Embryonic facial prominence (tissue), 1 donor: Measurements from ENCODE around the gene CACNA1C.

Experiments used
- DNase-seq: peaks from one replicate; pipeline ENCODE4 v3.0.0-alpha.2; 2016; ENCODE audit errors: extremely low spot score

CACNA1C gene

GRCh38 chr12:2322554-2323120, 269.9 kb downstream of the CACNA1C start:
- DNase-seq, result no peak

DNA sequence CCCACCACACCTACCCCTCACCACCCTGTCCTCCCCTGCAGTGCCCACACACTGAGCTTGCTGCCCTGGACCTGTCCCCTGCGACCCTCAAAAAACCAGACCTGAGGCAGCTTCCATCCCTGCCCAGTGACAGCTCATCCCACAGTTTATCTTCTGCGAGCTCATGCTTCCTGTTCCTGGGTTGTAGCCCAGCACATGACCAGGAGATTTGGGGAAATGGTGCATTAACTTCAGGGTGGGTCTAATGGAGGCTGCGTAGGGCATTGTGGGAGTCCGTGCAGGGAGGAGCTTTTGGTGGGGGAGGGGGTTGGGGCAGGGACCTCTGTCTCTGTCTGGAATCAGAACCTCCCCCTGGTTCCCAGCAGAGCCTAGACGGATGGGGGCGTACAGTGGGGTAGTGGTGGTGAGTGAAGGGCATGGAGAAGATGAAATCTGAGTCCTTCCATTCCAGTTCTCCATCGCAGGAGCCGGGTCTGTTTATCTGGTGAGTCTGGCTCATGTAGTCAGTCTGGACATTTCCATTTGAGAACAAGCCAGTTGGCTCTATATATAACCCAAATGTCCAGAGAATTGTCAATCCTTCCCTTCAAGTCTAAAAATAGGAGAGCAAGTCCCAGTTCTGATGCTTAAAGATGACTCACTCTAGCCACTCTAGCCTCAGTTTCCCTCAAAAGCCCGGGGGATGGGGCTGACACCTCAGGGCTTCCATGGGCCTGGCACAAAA, 270.9 kb downstream of the CACNA1C start:
- no peak for DNase-seq

- no peak for DNase-seq
Measured at GRCh38 chr12:2324387-2324786, 271.6 kb downstream of the CACNA1C start.

DNA sequence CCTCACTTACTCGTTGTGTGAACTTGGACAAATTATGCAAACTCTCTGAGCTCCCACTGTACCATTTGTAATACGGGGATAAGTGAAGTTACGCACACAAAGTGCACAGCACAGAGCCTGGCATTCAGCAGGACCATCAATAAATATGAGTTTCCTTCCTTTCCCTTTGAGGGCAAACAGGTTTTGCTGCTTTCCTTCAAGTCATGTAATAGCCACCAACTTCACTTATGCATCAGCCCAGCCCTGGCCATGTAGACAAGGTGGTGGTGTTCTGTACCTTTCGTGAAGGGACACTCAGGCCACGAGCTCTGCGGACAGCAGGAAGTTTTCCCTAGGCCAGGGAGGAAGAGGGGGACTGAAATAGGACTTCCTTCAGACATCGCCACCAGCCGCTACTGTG, 272.7 kb downstream of the CACNA1C start:
- DNase-seq, result no peak

GRCh38 chr12:2326470-2326869, 273.7 kb downstream of the CACNA1C start:
- DNase-seq, result no peak

GRCh38 chr12:2328661-2329060, 275.9 kb downstream of the CACNA1C start:
- no peak for DNase-seq

DNA sequence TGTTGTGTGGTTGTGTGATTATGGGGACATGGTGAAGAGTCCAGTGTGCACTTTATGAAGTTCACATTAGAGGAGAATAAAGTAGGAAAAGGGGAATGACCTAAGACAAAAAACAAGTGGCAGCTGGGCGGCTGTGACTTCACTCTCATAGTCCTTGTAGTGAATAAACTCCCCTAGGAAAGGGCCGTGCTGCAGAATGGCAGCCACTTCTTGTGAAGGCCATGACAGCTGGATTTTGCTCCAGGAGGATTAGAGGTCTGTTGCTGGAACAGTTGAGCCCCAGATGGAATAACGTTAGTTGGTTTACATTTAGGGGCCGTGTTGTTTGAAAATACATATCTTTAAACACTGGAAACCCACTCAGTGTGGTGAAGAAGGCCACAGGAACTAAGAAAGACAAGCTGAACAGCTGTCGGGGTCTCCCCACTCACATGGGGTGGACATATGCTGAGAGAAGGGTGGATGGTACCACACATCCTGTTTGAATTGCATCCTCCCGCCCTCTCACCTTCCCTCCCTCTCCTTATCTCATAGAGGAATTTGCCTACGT, 276.9 kb downstream of the CACNA1C start:
- DNase-seq, result no peak

DNA sequence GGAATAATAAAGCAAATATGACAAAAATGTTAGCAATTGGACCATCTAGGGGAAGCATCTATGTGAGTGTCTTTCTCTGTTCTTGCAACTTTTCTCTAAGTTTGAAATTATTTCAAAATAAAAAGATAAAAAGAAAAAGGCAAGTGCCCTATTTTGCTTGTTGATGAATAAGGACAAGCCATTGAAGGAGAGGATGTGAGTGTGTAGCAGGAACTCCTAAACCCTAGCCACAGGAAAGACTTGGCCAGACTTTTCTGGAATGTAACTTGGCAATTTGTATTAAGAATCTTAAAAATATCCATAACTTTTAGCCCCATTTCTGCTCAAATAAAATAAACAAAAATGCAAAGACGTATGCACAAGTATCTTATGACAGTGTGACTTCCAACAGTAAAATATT, 279.4 kb downstream of the CACNA1C start:
- DNase-seq, result no peak

DNA sequence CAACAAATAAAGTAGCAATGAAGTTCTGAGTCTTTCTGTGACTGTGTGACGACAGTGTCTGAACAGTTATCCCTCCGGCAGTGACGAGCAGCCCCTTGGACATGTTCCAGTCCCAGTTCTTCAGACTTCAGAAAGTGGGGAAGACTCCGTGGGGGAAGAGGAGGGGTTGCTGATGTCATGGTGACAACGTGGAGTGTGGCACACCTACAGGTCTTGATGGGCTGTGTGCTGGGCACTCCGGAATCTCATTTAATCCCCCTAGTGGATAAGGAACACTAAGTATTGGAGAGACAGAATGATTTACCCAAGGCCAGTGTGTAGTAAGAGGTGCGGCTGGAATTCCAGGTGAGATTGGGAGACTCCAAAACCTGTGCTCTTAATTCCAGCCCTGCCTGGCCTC, 280.2 kb downstream of the CACNA1C start:
- DNase-seq, result no peak

- no peak for DNase-seq
Measured at GRCh38 chr12:2333491-2334195, 280.9 kb downstream of the CACNA1C start.

GRCh38 chr12:2334271-2334670, 281.5 kb downstream of the CACNA1C start:
- DNase-seq, result no peak

GRCh38 chr12:2334689-2335088, 281.9 kb downstream of the CACNA1C start:
- DNase-seq, result no peak

DNA sequence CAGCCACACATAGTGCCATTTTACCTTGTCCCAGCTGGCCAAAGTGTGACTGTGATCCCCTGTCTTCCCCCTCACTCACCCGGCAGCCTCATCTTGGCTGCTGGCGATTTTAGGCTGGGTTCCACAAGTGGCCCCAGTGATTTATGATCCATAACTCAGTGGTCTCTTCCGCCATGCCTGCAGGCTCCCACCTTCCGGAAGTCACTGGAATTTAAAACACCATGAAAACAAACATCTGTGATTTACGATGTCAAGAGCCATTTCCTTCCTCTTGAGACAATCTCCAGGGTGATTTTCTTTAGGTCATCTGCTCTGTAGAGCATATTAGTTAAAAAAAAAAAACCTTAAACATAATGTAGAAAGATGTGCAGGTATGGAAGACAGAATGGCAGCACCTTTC, 282.3 kb downstream of the CACNA1C start:
- no peak for DNase-seq

DNA sequence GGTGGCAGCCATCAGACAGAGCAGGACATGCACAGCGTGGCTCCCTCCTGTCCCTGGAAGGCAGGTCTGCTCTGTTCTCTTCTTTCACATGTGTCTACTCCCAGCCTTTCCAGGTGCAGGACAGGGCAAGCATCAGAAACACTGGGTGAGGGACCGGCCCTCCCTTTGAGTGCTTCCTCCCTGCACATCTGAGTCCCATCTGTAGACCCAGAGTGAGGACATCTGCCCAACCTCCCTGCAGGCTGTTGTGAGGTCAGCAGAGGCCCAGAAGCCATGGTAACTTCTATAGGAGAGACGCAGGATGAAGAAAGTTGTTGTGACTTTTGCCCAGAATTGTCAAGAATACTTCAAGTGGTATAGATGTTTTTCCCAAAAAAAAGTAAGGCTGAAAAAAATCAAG, 282.7 kb downstream of the CACNA1C start:
- no peak for DNase-seq

DNA sequence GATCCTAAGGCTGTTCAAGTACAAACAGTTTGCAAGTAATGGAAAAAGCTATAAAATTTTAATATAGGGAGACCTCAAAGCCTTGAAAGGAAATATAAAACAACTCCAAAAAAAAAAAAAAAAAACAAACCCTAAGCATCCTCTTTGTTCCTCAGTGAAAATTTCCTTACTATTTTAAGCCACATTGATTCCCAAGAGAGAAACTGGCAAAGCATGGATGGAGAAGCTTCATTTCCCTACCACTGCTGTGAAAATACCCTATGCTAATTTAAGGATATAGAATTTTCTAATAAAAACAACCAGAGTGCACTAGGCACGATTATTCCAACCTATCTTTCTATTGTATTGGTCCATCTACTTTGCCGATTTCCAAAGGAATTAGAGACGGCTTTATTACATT, 283.1 kb downstream of the CACNA1C start:
- DNase-seq, result no peak

GRCh38 chr12:2336409-2336829, 283.6 kb downstream of the CACNA1C start:
- DNase-seq, result no peak

- no peak for DNase-seq
Measured at GRCh38 chr12:2337031-2338010, 284.5 kb downstream of the CACNA1C start.

- no peak for DNase-seq
Measured at GRCh38 chr12:2338381-2338780, 285.6 kb downstream of the CACNA1C start.

DNA sequence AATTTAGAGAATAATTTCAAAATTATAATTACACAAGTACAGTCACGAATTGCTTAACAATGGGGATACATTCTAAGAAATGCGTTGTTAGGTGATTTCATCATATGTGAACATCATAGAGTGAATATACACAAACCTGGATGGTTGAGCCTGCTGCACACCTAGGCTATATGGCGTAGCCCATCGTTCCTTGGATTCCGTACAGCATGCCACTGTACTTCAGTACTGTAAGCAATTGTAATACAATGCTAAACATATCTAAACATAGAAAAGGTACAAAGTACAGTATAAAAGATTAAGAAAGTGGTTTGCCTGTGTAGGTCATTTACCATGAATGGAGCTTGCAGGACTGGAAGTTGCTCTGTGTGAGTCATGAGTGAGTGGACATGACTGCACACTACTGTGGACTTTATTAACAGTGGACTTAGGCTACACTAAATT, 286.2 kb downstream of the CACNA1C start:
- no peak for DNase-seq

DNA sequence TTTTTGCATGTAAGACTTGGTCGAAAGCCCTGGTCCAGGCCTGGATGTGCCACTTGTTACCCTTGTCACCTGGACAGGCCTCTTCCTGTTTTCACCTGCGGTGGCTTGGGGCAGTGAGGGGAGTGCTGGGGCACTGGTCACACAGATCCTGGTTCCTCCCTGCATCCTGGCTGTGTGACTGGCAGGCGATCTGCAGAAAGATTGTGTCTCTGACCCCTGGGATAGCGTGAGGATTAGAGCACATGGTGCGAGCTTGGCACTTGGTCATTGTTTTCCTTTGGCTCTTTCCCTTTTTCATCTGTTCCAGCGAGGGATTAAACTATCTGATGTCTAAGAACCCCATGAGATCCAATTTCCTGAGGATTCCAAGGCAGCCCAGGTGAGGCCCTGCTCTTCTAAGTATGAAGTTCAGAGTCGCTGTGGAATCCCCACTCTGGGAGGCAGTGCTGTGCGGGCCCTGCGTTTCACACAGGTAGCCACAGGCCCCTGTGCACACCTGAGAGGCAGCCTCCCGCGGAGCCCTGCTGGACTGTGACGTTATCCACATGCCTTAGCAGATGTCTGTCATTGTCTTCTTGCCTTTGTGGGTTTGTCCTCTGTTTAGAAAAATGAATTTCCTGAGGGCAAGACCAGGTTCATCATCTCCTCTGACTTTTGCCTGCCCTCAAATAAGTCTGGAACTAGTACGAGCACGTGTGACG, 288.4 kb downstream of the CACNA1C start:
- no peak for DNase-seq

DNA sequence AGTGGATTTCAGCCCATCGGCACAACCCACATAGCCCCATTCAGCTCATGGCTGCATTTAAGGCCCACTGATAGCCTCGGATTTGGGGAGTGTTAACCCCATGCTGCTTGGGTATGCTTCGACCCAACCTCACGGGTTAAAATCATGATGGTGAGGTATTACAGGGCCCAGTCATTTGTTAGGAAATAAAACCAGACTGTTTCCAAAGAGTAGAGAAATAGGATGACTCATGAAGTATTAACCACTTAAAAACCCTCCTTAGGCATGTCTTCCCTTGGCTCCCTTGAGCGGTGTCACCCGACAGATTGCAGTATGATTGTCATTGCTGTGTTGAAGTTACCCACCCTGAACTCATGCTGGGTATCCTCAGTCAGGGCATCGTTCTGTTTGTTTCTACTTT, 289.1 kb downstream of the CACNA1C start:
- DNase-seq, result no peak
